GM18909 (cell line): ENCODE data around the gene FMN1.

Source experiments
- ATAC-seq: cut with Tn5 transposase; IDR thresholded peaks from one replicate; pipeline ENCODE4 v1.9.1; 2021; ENCODE audit warnings: mild to moderate bottlenecking; ENCODE audit not compliant: unreplicated experiment, poor library complexity

The FMN1 gene

GRCh38 chr15:32750979-32751378, 443.5 kb downstream of the FMN1 start:
- no peak for ATAC-seq

- no peak for ATAC-seq
These were observed 446.6 kb downstream of the FMN1 start for GRCh38 chr15:32747921-32748342.

GRCh38 chr15:32746116-32746857, 448.2 kb downstream of the FMN1 start:
- ATAC-seq, result no peak

- ATAC-seq, result no peak
These were observed 450.9 kb downstream of the FMN1 start for GRCh38 chr15:32743411-32744140.

GRCh38 chr15:32739522-32740063, 454.9 kb downstream of the FMN1 start:
- ATAC-seq, result no peak

- ATAC-seq, result no peak
These were observed 455.8 kb downstream of the FMN1 start for GRCh38 chr15:32738666-32739065.

GRCh38 chr15:32737304-32737703, 457.2 kb downstream of the FMN1 start:
- ATAC-seq, result no peak

GRCh38 chr15:32736701-32737061, 457.8 kb downstream of the FMN1 start:
- ATAC-seq, result no peak

GRCh38 chr15:32735989-32736700, 458.4 kb downstream of the FMN1 start:
- no peak for ATAC-seq

- ATAC-seq, result no peak
These were observed 461.2 kb downstream of the FMN1 start for GRCh38 chr15:32733281-32733680.

GRCh38 chr15:32732574-32733157, 461.8 kb downstream of the FMN1 start:
- ATAC-seq, result no peak

- ATAC-seq, result no peak
These were observed 463.5 kb downstream of the FMN1 start for GRCh38 chr15:32730677-32731654.

- no peak for ATAC-seq
These were observed 464.7 kb downstream of the FMN1 start for GRCh38 chr15:32729700-32730395.

- ATAC-seq, result peak; percentile 96
These were observed 471.2 kb downstream of the FMN1 start for GRCh38 chr15:32723171-32723948.

GRCh38 chr15:32722136-32722535, 472.4 kb downstream of the FMN1 start:
- no peak for ATAC-seq

- ATAC-seq, result no peak
These were observed 472.9 kb downstream of the FMN1 start for GRCh38 chr15:32721596-32721995.

GRCh38 chr15:32718821-32719716, 475.4 kb downstream of the FMN1 start:
- ATAC-seq, result no peak
